ENCODE measurements around the gene SLC38A3. TPM values are rescaled to one million over a fixed set of nuclear protein-coding genes. Genes with fewer than 3 reads are reported as not detected.

Gene SLC38A3
- total and polyA plus RNA-seq, 9 of the 15 experiments (the other 6 are each of a cell fraction or from before 2014, with no cell fraction given) = 0.09 to 0.38 (median 0.16) TPM; not detected in 6

DNA sequence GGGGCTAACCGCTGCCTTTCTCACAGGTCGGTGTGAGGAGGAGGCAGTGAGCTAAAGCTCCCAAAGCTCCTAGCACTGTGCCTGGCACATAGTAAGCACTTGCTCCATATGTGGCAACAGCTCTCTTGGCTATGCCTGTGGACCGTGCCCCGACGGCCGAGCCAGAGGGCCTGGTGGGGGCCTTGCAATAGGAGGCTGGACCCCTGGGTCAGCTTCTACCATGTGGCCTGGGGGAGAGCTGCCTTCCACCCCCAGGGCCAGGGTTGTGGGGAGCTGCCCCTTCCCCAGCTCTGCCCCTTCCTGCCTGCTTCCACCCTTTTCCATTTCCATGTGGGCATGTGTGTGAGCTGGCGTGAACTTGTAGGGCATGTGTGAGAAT is 30.6 kb upstream of the SLC38A3 start (continued):
- TF ChIP-seq, protein P1, sequence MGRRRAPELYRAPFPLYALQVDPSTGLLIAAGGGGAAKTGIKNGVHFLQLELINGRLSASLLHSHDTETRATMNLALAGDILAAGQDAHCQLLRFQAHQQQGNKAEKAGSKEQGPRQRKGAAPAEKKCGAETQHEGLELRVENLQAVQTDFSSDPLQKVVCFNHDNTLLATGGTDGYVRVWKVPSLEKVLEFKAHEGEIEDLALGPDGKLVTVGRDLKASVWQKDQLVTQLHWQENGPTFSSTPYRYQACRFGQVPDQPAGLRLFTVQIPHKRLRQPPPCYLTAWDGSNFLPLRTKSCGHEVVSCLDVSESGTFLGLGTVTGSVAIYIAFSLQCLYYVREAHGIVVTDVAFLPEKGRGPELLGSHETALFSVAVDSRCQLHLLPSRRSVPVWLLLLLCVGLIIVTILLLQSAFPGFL (CRISPR knock-in tag; IDR thresholded peaks at IDR 0.05) = no peak
- TF ChIP-seq ZNF133 (CRISPR knock-in tag; IDR thresholded peaks at IDR 0.05) (no peak), ZNF134 (CRISPR knock-in tag; conservative IDR thresholded peaks at IDR 0.05) (no peak), ZNF263 (CRISPR knock-in tag; IDR thresholded peaks at IDR 0.05; ENCODE audit: borderline replicate concordance) (no peak)
- TF ChIP-seq, protein P2, sequence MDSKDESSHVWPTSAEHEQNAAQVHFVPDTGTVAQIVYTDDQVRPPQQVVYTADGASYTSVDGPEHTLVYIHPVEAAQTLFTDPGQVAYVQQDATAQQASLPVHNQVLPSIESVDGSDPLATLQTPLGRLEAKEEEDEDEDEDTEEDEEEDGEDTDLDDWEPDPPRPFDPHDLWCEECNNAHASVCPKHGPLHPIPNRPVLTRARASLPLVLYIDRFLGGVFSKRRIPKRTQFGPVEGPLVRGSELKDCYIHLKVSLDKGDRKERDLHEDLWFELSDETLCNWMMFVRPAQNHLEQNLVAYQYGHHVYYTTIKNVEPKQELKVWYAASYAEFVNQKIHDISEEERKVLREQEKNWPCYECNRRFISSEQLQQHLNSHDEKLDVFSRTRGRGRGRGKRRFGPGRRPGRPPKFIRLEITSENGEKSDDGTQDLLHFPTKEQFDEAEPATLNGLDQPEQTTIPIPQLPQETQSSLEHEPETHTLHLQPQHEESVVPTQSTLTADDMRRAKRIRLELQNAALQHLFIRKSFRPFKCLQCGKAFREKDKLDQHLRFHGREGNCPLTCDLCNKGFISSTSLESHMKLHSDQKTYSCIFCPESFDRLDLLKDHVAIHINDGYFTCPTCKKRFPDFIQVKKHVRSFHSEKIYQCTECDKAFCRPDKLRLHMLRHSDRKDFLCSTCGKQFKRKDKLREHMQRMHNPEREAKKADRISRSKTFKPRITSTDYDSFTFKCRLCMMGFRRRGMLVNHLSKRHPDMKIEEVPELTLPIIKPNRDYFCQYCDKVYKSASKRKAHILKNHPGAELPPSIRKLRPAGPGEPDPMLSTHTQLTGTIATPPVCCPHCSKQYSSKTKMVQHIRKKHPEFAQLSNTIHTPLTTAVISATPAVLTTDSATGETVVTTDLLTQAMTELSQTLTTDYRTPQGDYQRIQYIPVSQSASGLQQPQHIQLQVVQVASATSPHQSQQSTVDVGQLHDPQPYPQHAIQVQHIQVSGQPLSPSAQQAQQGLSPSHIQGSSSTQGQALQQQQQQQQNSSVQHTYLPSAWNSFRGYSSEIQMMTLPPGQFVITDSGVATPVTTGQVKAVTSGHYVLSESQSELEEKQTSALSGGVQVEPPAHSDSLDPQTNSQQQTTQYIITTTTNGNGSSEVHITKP (IDR thresholded peaks at IDR 0.05; ENCODE audit: partially characterized antibody) = no peak

DNA sequence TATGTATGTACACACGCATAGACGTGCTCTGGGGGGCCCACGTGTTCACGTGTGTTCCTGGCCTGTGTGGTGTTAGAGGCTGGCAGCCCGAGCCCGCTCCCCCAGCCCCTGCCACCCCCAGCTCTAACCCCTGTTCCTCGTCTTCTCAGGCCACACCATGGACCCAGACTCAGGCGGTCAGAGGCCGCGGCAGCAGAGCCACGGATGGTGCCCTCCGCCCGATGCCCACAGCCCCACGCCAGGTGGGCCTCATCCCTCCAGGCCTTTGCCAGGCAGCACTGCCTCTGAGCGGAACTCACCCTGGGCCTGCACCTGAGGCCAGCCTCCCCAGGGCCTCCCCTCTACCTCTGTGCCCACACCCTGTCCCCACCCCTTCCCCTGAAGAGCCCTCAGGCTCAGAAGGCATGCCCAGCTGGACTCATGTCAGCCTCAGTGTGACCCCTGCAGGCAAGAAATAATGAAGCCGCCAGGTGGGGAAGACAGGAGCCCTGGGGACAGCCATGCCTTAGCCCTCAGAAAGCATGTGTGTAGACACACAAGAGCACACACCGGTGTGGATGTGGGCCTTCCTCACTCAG is 30.0 kb upstream of the SLC38A3 start:
- Histone ChIP-seq H3K9ac (ENCODE audit: insufficient read depth in 1 of 2, low read depth in 2 of 2, low read length in 2 of 2) (no peak overlapping the region), H3K79me2 (ENCODE audit: control insufficient read depth, insufficient read depth, low read length) (no peaks in the 10 kb centered on the region), H3K4me3 (no peak overlapping the region), H3K4me1 (replicated peaks in 1 of 2; ENCODE audit: control insufficient read depth in 2 of 2, insufficient read depth in 2 of 2, low read length in 2 of 2) (peaks cover 0 to 30% of the 10 kb centered on the region in 2 experiments; a peak in 3 of 5 replicates), H3K36me3 (ENCODE audit: control insufficient read depth, insufficient read depth, low read length) (no peaks in the 10 kb centered on the region), H3K9me3 (replicated peaks; ENCODE audit: control insufficient read depth, insufficient read depth, low read depth, low read length) (no peaks in the 10 kb centered on the region), H4K20me1 (replicated peaks; ENCODE audit: control insufficient read depth, insufficient read depth, low read length) (no peaks in the 10 kb centered on the region), H3K4me2 (ENCODE audit: insufficient read depth, low read length) (no peak overlapping the region), H2AFZ (ENCODE audit: low read depth, low read length) (no peak overlapping the region), H3K27ac (ENCODE audit: extremely low read depth, low read depth, low read length) (no peak overlapping the region), H3K27me3 (ENCODE audit: control insufficient read depth in 2 of 2, insufficient read depth in 2 of 2, low read length in 2 of 2) (no peaks in the 10 kb centered on the region), H3K9me1 (ENCODE audit: control insufficient read depth, insufficient read depth, low read length) (no peaks in the 10 kb centered on the region)
- in situ Hi-C loops (cut with MboI) (no loop called here), intact Hi-C loops (cut with micrococcal nuclease) (no loop called here)
- ChIA-PET POLR2A (interaction anchor here (0.7 kb wide), 1 partner anchor 54 kb away, joined by 3 read pairs; no protein-coding TSS in a partner anchor), CTCF (ENCODE audit: low intra/inter-chr PET ratio) (no interaction called here)
- FAIRE-seq (no peak), DNase-seq (ENCODE audit: extremely low read depth in 1 of 4, low spot score in 3 of 4) (no peak), ATAC-seq (peak; percentile 19; the same call in 1 of the 3 replicates)
- 61% methylated on average over 9 of the region's 17 CpGs for WGBS (ENCODE audit: insufficient coverage, low coverage, missing lambda C conversion rate)
- no TSS peak for BruUV-seq (replicated peaks)
- TF ChIP-seq SNRNP70 (optimal IDR thresholded peaks at IDR 0.05; ENCODE audit: low read depth, low read length) (no peak), C11orf30 (IDR thresholded peaks at IDR 0.05; ENCODE audit: low read depth) (no peak), TRIM24 (IDR thresholded peaks at IDR 0.05) (no peak)

Data from K562 (cell line).